Activated CD8-positive, alpha-beta memory T cell treated with anti-CD3 and anti-CD28 coated beads, Interleukin-2, amount 50 U/mL, for 1 hour (primary cell): ENCODE results near the gene OTOP1.
"Not testable (repeated sequence)": the region's sequence is repeated elsewhere in the genome, so short reads cannot be mapped to it uniquely, and the experiment has no call there.

Experiments used
- DNase-seq: peaks from one replicate; pipeline ENCODE4 v3.0.0-alpha.2; 2020; ENCODE audit errors: extremely low read depth

The OTOP1 gene

DNA sequence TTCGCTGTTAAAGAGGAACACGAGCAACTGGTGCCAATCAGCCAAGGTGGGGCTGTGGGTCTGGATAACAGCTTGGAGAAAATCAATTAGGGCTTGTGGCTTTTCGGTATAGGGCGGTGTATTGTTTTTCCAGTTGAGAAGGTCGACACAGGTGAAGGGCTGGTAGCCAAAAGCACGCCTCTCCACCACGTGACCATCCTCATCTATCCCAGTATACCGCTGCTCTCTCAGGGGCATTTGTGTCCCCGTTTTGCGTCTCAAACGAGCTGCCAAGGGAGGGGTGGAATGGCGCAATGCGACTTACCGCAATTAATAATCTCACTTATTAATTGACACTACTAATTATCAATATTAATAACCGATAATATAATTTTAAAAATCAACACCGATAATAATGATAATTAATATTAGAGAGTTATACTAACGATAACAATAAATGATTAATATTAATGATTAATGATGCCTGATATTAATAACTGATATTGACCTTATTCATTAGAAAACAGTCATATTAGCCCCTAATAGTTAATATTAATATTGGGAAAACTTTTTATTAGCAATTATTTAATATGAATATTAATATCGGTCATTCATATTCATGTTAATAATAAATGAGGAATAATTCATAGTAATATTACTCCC is 62.1 kb downstream of the OTOP1 start:
- DNase-seq = not testable (repeated sequence)

DNA sequence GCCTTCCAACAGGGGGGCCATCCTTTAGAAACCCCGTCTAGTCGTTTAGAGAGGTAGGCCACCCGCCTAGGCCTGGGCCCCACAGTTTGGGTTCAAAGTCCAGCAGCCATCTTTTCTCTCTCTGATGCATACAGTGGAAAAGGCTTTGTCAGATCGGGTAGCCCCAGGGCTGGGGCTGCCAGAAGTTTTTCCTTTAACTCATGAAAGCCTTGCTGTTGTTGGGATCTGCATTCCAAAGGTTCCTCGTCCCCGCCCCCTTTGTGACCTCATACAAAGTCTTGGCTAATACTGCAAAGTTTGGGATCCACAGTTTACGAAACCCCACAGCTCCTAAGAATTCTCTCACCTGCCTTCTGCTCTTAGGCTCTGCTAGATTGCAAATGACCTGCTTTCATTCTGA is 64.5 kb downstream of the OTOP1 start:
- DNase-seq = not testable (repeated sequence)

DNA sequence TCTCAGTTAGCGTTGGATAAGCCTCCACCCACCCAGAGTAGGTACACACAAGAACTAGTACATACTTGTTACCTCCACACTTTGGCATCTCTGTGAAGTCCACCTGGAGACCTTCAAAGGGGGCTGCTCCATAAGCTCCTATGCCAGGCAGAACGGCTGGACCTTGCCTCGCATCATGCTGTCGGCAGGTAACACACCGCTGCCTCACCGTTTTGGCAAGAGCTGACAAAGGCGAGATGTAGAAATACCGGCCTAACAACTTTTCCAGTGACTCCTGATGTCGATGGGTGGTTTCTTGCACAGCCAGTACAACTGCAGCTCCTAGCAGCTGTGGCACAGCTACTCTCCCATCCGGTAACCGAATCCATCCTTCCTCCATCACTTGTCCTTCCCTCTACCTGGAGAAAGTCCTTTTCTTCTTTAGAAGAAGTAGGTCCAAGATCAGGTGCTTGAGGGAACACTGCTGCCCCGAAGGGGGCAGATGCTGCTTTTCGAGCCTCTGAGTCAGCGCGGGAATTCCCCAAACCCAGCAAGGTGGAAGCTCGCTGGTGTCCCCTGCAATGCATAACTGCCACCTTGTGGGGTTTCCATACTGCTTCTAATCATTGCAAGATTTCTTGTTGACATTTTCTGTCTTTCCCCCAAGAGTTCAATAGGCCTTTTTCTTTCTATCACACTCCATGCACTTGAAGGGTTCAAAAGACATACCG is 65.6 kb downstream of the OTOP1 start:
- DNase-seq = not testable (repeated sequence)

DNA sequence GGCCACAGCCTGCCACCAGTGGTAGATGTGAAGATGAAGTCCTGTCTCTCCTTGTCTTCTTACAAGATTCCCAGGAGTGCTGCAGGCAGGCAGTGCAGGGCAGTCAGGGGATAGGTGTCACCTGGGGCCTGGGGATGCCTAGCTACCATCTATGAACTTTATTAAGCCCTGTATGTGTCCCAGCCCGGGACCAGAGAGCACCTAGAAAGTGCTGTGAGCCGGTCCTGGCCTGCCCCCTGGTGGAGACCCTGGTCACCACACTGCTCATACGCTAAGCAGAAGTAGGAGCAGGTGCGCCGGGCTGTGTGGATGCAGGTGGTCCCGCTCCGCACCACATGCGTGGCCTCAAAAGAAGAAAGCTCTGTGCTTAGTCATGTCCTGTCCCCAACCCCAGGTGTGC is 81.1 kb downstream of the OTOP1 start:
- not testable (repeated sequence) for DNase-seq

DNA sequence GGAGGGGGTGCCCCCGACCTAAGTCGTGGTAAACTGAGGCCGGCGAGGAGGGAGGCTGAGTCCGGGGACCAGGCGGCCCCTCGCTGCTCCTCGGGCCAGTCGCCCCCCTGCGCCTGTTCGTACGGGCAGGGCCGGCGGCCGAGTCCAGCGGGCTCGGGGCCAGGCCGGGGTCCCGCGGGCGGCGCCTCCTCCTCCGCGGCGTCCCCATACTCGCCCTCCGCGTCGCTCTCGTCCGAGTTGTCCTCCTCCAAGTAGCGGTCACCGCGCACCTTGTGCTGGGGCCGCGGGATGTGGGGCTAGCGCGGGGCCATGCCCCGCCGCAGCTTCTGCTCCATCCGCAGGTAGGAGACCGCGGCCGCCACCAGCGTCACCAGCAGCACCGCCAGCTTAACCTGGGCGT is 83.4 kb downstream of the OTOP1 start:
- DNase-seq = not testable (repeated sequence)

DNA sequence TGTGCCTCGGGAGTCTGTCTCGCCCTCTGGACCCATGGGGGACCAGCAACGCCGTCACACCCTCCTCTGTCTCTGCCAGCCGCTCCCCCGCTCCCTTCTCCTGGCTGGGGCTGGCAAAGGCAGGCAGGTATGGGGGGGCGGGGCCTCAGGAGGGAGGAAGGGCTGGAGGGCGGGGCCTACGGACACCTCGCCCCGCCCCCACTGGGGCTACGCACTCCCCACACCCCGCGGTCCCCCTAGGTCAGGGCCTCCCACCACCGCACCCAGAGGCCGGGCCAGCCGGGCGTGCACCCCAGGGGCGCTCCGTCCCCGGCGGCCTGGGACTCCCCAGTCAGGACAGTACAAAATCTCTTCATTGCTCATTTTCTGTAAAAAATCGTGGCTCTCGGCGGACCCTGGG is 84.0 kb downstream of the OTOP1 start:
- DNase-seq = not testable (repeated sequence)

DNA sequence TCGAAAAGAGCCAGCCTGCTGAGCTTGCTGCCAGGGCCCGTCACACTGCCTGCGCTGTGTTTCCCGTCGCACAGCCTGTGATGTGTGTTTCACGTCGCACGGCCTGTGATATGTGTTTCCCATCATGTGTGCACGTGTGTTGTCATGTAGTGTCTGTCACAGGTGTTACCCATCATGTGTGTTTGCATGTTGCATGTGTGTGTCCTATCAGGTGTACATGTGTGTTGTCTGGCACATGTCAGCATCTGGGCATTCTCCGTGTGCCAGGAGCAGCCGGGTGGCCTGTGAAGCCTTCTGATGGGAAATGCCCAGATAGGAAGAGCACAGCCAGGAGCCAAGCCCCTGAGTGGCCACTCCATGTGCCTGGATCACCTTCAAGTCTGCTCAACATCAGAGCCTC is 85.5 kb downstream of the OTOP1 start:
- not testable (repeated sequence) for DNase-seq
